Lung (tissue), 12 donors: Measurements from ENCODE around the gene LLGL2. TPM values are rescaled to one million over a fixed set of nuclear protein-coding genes. Genes with fewer than 3 reads are reported as not detected.

Experiments
- ATAC-seq: fragments of 200-7000 bp; cut with Tn5 transposase; one replicate; pipeline ENCODE4 v1.9.1; 2020; ENCODE audit warnings: moderate number of reproducible peaks; ENCODE audit not compliant: insufficient read depth, low FRiP score
- DNase-seq, 3 donors: peaks; one replicate each; pipeline ENCODE4 v3.0.0-alpha.2; 2013 to 2017
- H3K27ac ChIP-seq, 2 donors: one replicate each; pipeline ENCODE4 v1.5.1; 2013; ENCODE audit warnings: mild to moderate bottlenecking in 2 of 2, moderate library complexity in 2 of 2, control low read depth in 1 of 2, inconsistent platforms in 1 of 2, low read depth in 1 of 2, low read length in 1 of 2
- H3K27me3 ChIP-seq, 3 donors: one replicate each; pipeline ENCODE4 v1.5.1; 2013; ENCODE audit warnings: low read length in 2 of 3; ENCODE audit not compliant: control insufficient read depth in 3 of 3, insufficient read depth in 3 of 3
- H3K36me3 ChIP-seq, 4 donors: one replicate each; pipeline ENCODE4 v1.5.1; 2013; ENCODE audit warnings: low read length in 4 of 4, mild to moderate bottlenecking in 1 of 4, moderate library complexity in 1 of 4; ENCODE audit not compliant: control insufficient read depth in 4 of 4, insufficient read depth in 4 of 4
- H3K4me1 ChIP-seq, 5 donors: one replicate each; pipeline ENCODE4 v1.5.1; 2013; ENCODE audit warnings: low read length in 5 of 5, mild to moderate bottlenecking in 2 of 5, moderate library complexity in 1 of 5; ENCODE audit not compliant: control insufficient read depth in 5 of 5, insufficient read depth in 5 of 5
- H3K4me3 ChIP-seq: one replicate; pipeline ENCODE4 v1.5.1; 2013; ENCODE audit warnings: mild to moderate bottlenecking, control low read depth, moderate library complexity
- H3K9ac ChIP-seq, 2 donors: one replicate each; pipeline ENCODE4 v1.5.1; 2013; ENCODE audit warnings: low read length in 2 of 2, control low read depth in 1 of 2; ENCODE audit not compliant: insufficient read depth in 1 of 2
- H3K9me3 ChIP-seq, 4 donors: one replicate each; pipeline ENCODE4 v1.5.1; 2013; ENCODE audit warnings: low read length in 3 of 4, mild to moderate bottlenecking in 1 of 4, moderate library complexity in 1 of 4; ENCODE audit not compliant: control insufficient read depth in 4 of 4, insufficient read depth in 3 of 4
- CTCF ChIP-seq: IDR thresholded peaks from 2 replicates; pipeline ENCODE4 v1.5.1; 2012; ENCODE audit warnings: mild to moderate bottlenecking; ENCODE audit errors: control extremely low read depth, extremely low read depth
- WGBS, 2 donors: extraction: QIAGEN DNeasy Blood & Tissue Kit; methylation state at CpG; one replicate each; pipeline ENCODE4 v1.1.7; 2013; 5-methylcytosine and 5-hydroxymethylcytosine counted together
- polyA plus RNA-seq, 2 donors: library from polyadenylated mRNA; stranded (reverse); fragments of 200-250 nt; gene quantifications; one replicate each; pipeline ENCODE4 v1.2.1, GENCODE V29; 2013
- total RNA-seq, 2 donors: library from RNA; depleted of rRNA in 1 of 2; stranded (reverse); fragments of >200 nt in 1 of 2; gene quantifications; one replicate each; pipeline ENCODE4 v1.2.1, GENCODE V29; 2014 to 2021
- donor health status: control.
- donor health status: control.
- donor health status: Bipolar disorder and iron deficiency.
- donor health status: healthy.
- donor health status: DM: yes; HTN: yes; CAD: no.

The LLGL2 gene
- total and polyA plus RNA-seq, 4 donors = 80.5 to 199 (median 149) TPM

GRCh38 chr17:75566834-75567233, 41.3 kb downstream of the LLGL2 start:
- H3K36me3 ChIP-seq = peaks cover 0 to 63% (median 0%) of the 10 kb centered on the region in 4 donors
- H3K27me3 ChIP-seq = no peaks in the 10 kb centered on the region
- ATAC-seq = no peak
- no peak for DNase-seq
- no peaks in the 10 kb centered on the region for H3K9me3 ChIP-seq
- no peak overlapping the region for H3K9ac ChIP-seq
- TF ChIP-seq CTCF = no peak
- no peak overlapping the region for H3K4me3 ChIP-seq
- 91% methylated on average over 5 of the region's 5 CpGs for WGBS, 2 donors
- H3K27ac ChIP-seq = no peak overlapping the region
- no peaks in the 10 kb centered on the region for H3K4me1 ChIP-seq

- ATAC-seq (no peak), DNase-seq (no peak)
- WGBS, 2 donors = 95 to 96% methylated on average over 31 of the region's 31 CpGs
- Histone ChIP-seq H3K27ac (no peak overlapping the region), H3K9ac (no peak overlapping the region), H3K4me3 (no peak overlapping the region), H3K4me1 (no peaks in the 10 kb centered on the region), H3K27me3 (no peaks in the 10 kb centered on the region), H3K36me3 (peaks cover 0 to 65% (median 0%) of the 10 kb centered on the region in 4 donors), H3K9me3 (no peaks in the 10 kb centered on the region)
- TF ChIP-seq CTCF = no peak
These were observed 43.1 kb downstream of the LLGL2 start for GRCh38 chr17:75568412-75569255.

GRCh38 chr17:75570034-75570676, 44.7 kb downstream of the LLGL2 start:
- TF ChIP-seq CTCF = no peak
- Histone ChIP-seq H3K9ac (no peak overlapping the region), H3K27ac (no peak overlapping the region), H3K27me3 (no peaks in the 10 kb centered on the region), H3K36me3 (peaks cover 0 to 58% (median 0%) of the 10 kb centered on the region in 4 donors), H3K4me3 (no peak overlapping the region), H3K4me1 (no peaks in the 10 kb centered on the region), H3K9me3 (no peaks in the 10 kb centered on the region)
- WGBS, 2 donors = 92 to 95% methylated on average over 34 to 35 of the region's 35 CpGs
- DNase-seq (no peak), ATAC-seq (no peak)
